ENCODE measurements around the gene SYCP2. TPM values are rescaled to one million over a fixed set of nuclear protein-coding genes. Genes with fewer than 3 reads are reported as not detected.

Gene SYCP2
- total RNA-seq, 1 donor from 2014 or later: 60.9 TPM

DNA sequence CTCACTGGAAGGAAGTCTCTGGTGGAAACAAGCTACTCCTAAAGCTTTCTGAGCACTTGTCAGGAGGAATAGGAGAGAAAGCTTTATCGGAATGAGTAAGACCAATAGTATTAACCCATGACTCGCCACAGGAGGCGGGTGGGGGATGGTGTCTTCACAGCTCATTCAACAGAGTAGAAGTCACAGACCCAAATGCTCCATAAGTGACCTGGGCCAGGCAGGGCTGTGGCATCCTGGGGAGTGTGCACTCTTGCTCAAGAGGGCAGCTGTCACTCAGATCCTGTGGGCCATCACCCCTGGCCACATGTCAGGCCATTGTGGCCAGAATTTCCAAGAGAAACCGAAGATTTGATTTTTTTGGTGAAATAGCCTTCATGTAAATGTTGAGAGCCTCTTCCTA is 116.0 kb downstream of the SYCP2 start:
- H3K9me3 ChIP-seq: no peaks in the 10 kb centered on the region
- H3K4me1 ChIP-seq: no peaks in the 10 kb centered on the region
- H3K27me3 ChIP-seq: no peaks in the 10 kb centered on the region
- H3K4me3 ChIP-seq: no peak overlapping the region
- H3K36me3 ChIP-seq: no peaks in the 10 kb centered on the region
- intact Hi-C loops (cut with DNase I): no loop called here
- H3K27ac ChIP-seq: no peak overlapping the region
- TF ChIP-seq, protein P1, sequence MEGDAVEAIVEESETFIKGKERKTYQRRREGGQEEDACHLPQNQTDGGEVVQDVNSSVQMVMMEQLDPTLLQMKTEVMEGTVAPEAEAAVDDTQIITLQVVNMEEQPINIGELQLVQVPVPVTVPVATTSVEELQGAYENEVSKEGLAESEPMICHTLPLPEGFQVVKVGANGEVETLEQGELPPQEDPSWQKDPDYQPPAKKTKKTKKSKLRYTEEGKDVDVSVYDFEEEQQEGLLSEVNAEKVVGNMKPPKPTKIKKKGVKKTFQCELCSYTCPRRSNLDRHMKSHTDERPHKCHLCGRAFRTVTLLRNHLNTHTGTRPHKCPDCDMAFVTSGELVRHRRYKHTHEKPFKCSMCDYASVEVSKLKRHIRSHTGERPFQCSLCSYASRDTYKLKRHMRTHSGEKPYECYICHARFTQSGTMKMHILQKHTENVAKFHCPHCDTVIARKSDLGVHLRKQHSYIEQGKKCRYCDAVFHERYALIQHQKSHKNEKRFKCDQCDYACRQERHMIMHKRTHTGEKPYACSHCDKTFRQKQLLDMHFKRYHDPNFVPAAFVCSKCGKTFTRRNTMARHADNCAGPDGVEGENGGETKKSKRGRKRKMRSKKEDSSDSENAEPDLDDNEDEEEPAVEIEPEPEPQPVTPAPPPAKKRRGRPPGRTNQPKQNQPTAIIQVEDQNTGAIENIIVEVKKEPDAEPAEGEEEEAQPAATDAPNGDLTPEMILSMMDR (IDR thresholded peaks at IDR 0.05): no peak
- peak in 1 of 2 donors; percentile 49 for DNase-seq (ENCODE audit: low spot score in 2 of 2)

GRCh38 chr20:59816146-59816738 is 117.2 kb downstream of the SYCP2 start:
- Histone ChIP-seq H3K9me3 (no peaks in the 10 kb centered on the region), H3K36me3 (no peaks in the 10 kb centered on the region), H3K27ac (no peak overlapping the region), H3K4me1 (no peaks in the 10 kb centered on the region), H3K4me3 (no peak overlapping the region), H3K27me3 (no peaks in the 10 kb centered on the region)
- TF ChIP-seq, protein P1 (IDR thresholded peaks at IDR 0.05): no peak
- peak in 1 of 2 donors; percentile 45 for DNase-seq (ENCODE audit: low spot score in 2 of 2)
- intact Hi-C loops (cut with DNase I): no loop called here

DNA sequence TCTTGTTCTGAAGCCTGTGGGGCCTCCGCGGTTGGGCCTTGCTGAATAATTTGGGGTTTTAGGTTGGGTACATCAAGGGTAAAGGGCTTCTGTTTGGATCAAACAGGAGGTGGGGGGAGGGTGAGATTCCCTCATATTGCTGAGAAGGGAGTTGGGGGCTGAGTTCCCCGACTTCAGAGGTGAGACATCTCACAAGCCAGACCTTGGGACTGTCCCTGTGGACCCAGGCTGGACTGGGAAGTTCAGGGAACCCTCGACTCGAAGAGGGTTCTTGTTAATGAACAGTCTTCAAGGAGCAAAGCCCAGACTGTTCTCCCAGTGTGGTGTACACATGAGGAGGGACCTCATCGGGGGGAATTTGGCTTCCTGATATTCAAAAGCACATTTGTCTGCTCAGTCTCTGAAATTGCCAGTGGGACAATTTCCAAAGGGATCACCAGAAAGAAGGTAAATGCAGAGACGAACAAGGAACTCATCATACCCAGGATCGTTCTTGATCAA is 118.5 kb downstream of the SYCP2 start:
- no peaks in the 10 kb centered on the region for H3K9me3 ChIP-seq
- H3K27ac ChIP-seq: no peak overlapping the region
- intact Hi-C loops (cut with DNase I): no loop called here
- no peaks in the 10 kb centered on the region for H3K27me3 ChIP-seq
- TF ChIP-seq, protein P1 (IDR thresholded peaks at IDR 0.05): no peak
- H3K36me3 ChIP-seq: no peaks in the 10 kb centered on the region
- no peak for DNase-seq (ENCODE audit: low spot score in 2 of 2)
- no peak overlapping the region for H3K4me3 ChIP-seq
- H3K4me1 ChIP-seq: no peaks in the 10 kb centered on the region

- Histone ChIP-seq H3K4me3 (no peak overlapping the region), H3K4me1 (no peaks in the 10 kb centered on the region), H3K27ac (no peak overlapping the region), H3K27me3 (no peaks in the 10 kb centered on the region), H3K9me3 (no peaks in the 10 kb centered on the region), H3K36me3 (no peaks in the 10 kb centered on the region)
- TF ChIP-seq, protein P1 (IDR thresholded peaks at IDR 0.05): no peak
- intact Hi-C loops (cut with DNase I): no loop called here
- peak in 1 of 2 donors; percentile 31 for DNase-seq (ENCODE audit: low spot score in 2 of 2)
These were observed 119.2 kb downstream of the SYCP2 start for GRCh38 chr20:59813948-59814839.

Other genes starting within 250 kb of the SYCP2 start
- 3.2 TPM for gene PPP1R3D, start 6.7 kb upstream of the SYCP2 start, total RNA-seq
- 2.6 TPM for gene FAM217B, start 6.8 kb upstream of the SYCP2 start, total RNA-seq
- gene CDH26, start 24.8 kb upstream of the SYCP2 start, total RNA-seq: not detected